Endodermal cell (in vitro differentiated cells): ENCODE data around the gene HTR6. TPM values are rescaled to one million over a fixed set of nuclear protein-coding genes. Genes with fewer than 3 reads are reported as not detected.

ENCODE experiments used
- DNase-seq: peaks from one replicate; pipeline ENCODE4 v3.0.0-alpha.2; 2017
- H3K27ac ChIP-seq: 2 replicates; pipeline ENCODE4 v1.5.1; 2013; ENCODE audit warnings: mild to moderate bottlenecking, low read depth, low read length, moderate library complexity
- H3K27me3 ChIP-seq: 2 replicates; pipeline ENCODE4 v1.6.1; 2013; ENCODE audit warnings: mild to moderate bottlenecking, low read length, moderate library complexity; ENCODE audit not compliant: insufficient read depth, control insufficient read depth, poor library complexity, severe bottlenecking
- H3K36me3 ChIP-seq: 2 replicates; pipeline ENCODE4 v1.7.0; 2013; ENCODE audit warnings: mild to moderate bottlenecking, low read length, moderate library complexity; ENCODE audit not compliant: control insufficient read depth, insufficient read depth
- H3K4me1 ChIP-seq: one replicate; pipeline ENCODE4 v1.7.0; 2013; ENCODE audit warnings: low read length; ENCODE audit not compliant: control insufficient read depth, insufficient read depth
- H3K4me3 ChIP-seq: 2 replicates; pipeline ENCODE4 v1.5.1; 2013; ENCODE audit warnings: mild to moderate bottlenecking, low read length, moderate library complexity
- H3K9ac ChIP-seq: 2 replicates; pipeline ENCODE4 v1.6.1; 2013; ENCODE audit warnings: mild to moderate bottlenecking, low read length, moderate library complexity; ENCODE audit not compliant: poor library complexity, severe bottlenecking; ENCODE audit errors: extremely low read depth
- H3K9me3 ChIP-seq: 2 replicates; pipeline ENCODE4 v1.6.1; 2013; ENCODE audit warnings: mild to moderate bottlenecking, low read length, moderate library complexity; ENCODE audit not compliant: control insufficient read depth
- H3K27ac Mint-ChIP-seq: 2 replicates; pipeline ENCODE4 v1.8.0; 2020; ENCODE audit warnings: mixed read lengths
- H3K27me3 Mint-ChIP-seq: 2 replicates; pipeline ENCODE4 v1.8.0; 2021; ENCODE audit warnings: mild to moderate bottlenecking, mixed read lengths; ENCODE audit not compliant: insufficient read depth
- H3K36me3 Mint-ChIP-seq: 2 replicates; pipeline ENCODE4 v1.8.0; 2020; ENCODE audit warnings: low read depth, mixed read lengths
- H3K4me1 Mint-ChIP-seq: 2 replicates; pipeline ENCODE4 v1.8.0; 2020; ENCODE audit warnings: mixed read lengths
- H3K4me3 Mint-ChIP-seq: 2 replicates; pipeline ENCODE4 v1.8.0; 2020; ENCODE audit warnings: mild to moderate bottlenecking, moderate library complexity, mixed read lengths
- H3K9me3 Mint-ChIP-seq: 2 replicates; pipeline ENCODE4 v1.8.0; 2020; ENCODE audit warnings: mild to moderate bottlenecking, mixed read lengths
- CTCF ChIP-seq: fragments of 200-600 bp; sonication (generic); conservative IDR thresholded peaks from 2 replicates; pipeline ENCODE4 v1.5.0; 2021; ENCODE audit warnings: antibody characterized with exemption, mild to moderate bottlenecking
- WGBS, 2 experiments: methylation state at CpG; one replicate each; pipeline versions ENCODE4 v1.1.5 to v1.1.7; 2013; ENCODE audit warnings: missing lambda C conversion rate in 2 of 2, mixed read lengths in 1 of 2; ENCODE audit not compliant: insufficient coverage in 1 of 2, insufficient read length in 1 of 2; 5-methylcytosine and 5-hydroxymethylcytosine counted together
- total RNA-seq, 2 donors: library from RNA; stranded (reverse); fragmentation: NEBNext Ultra II Directional in 1 of 2; extraction: Animal tissue kit (Norgen Biotek cat#: 25700) in 1 of 2; gene quantifications; 2 replicates in 1 of 2; 3 replicates in 1 of 2; pipeline ENCODE4 v1.2.1, GENCODE V29; 2021

The HTR6 gene
- total RNA-seq, 2 donors from 2014 or later: 0.31 TPM; not detected in 1

- H3K4me1 Mint-ChIP-seq: peaks cover 7% of the 10 kb centered on the region
- Histone ChIP-seq H3K36me3 (no peaks in the 10 kb centered on the region), H3K4me3 (no peak overlapping the region), H3K9ac (no peak overlapping the region), H3K27ac (no peak overlapping the region), H3K27me3 (no peaks in the 10 kb centered on the region), H3K9me3 (no peaks in the 10 kb centered on the region), H3K4me1 (no peaks in the 10 kb centered on the region)
- DNase-seq: no peak
- no peak overlapping the region for H3K27ac Mint-ChIP-seq
- H3K9me3 Mint-ChIP-seq: no peaks in the 10 kb centered on the region
- H3K36me3 Mint-ChIP-seq: no peaks in the 10 kb centered on the region
- TF ChIP-seq CTCF: no peak
- H3K27me3 Mint-ChIP-seq: no peaks in the 10 kb centered on the region
- H3K4me3 Mint-ChIP-seq: no peak overlapping the region
- WGBS, 2 experiments: 79 to 91% methylated on average over 3 to 4 of the region's 4 CpGs
Measured at GRCh38 chr1:19706136-19706535, 41.5 kb downstream of the HTR6 start.

- no peak for DNase-seq
- WGBS, 2 experiments: 83 to 88% methylated on average over 5 to 8 of the region's 8 CpGs
- Histone ChIP-seq H3K27me3 (no peaks in the 10 kb centered on the region), H3K36me3 (no peaks in the 10 kb centered on the region), H3K9ac (no peak overlapping the region), H3K4me3 (no peak overlapping the region), H3K4me1 (no peaks in the 10 kb centered on the region), H3K27ac (no peak overlapping the region), H3K9me3 (no peaks in the 10 kb centered on the region)
- H3K27me3 Mint-ChIP-seq: no peaks in the 10 kb centered on the region
- no peaks in the 10 kb centered on the region for H3K9me3 Mint-ChIP-seq
- H3K27ac Mint-ChIP-seq: no peak overlapping the region
- H3K36me3 Mint-ChIP-seq: no peaks in the 10 kb centered on the region
- TF ChIP-seq CTCF: no peak
- H3K4me1 Mint-ChIP-seq: peaks cover 7% of the 10 kb centered on the region
- H3K4me3 Mint-ChIP-seq: no peak overlapping the region
Measured at GRCh38 chr1:19708567-19709110, 44.0 kb downstream of the HTR6 start.

DNA sequence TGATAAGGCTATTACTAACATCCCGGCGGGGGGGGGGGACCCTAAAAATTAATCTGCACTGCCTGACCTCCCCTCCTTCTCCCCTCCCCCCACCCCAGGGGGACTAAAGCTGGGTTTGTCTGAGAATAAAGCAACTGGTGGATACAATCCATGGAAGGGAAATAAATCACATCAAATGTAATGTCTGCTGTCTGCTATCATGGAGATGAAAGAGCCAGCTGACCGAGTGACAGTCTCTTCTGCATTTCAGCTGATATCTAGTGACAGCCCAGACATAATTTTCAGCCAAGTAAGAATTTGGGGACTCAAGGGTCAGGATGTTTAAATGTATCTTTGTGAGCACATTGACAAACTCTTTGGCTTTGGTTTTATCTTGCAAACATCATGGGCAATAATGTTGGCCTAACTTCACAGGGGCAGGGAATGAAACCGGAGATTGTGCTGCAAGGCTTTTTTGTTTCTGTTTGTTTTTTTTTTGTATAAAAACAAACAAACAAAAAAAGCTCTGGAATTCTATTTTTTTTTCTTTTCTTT lies 44.7 kb downstream of the HTR6 start:
- WGBS, 2 experiments: 77 to 89% methylated on average over 1 to 4 of the region's 4 CpGs
- Histone ChIP-seq H3K9me3 (no peaks in the 10 kb centered on the region), H3K4me3 (no peak overlapping the region), H3K4me1 (no peaks in the 10 kb centered on the region), H3K36me3 (no peaks in the 10 kb centered on the region), H3K9ac (no peak overlapping the region), H3K27me3 (no peaks in the 10 kb centered on the region), H3K27ac (no peak overlapping the region)
- H3K27me3 Mint-ChIP-seq: no peaks in the 10 kb centered on the region
- H3K27ac Mint-ChIP-seq: no peak overlapping the region
- H3K36me3 Mint-ChIP-seq: no peaks in the 10 kb centered on the region
- DNase-seq: no peak
- no peaks in the 10 kb centered on the region for H3K9me3 Mint-ChIP-seq
- peaks cover 7% of the 10 kb centered on the region for H3K4me1 Mint-ChIP-seq
- TF ChIP-seq CTCF: no peak
- no peak overlapping the region for H3K4me3 Mint-ChIP-seq
